Osteoblast (primary cell): ENCODE data around the gene DCDC2. TPM values are rescaled to one million over a fixed set of nuclear protein-coding genes. Genes with fewer than 3 reads are reported as not detected.
A peak's percentile ranks its signal among the peaks of the same experiment; 100 is the strongest.

Experiments
- DNase-seq: peaks from one replicate; pipeline ENCODE4 v3.0.0; 2011; ENCODE audit warnings: low spot score, mixed read lengths; ENCODE audit not compliant: insufficient read length; ENCODE audit errors: missing footprints
- H2AFZ ChIP-seq: 2 replicates; pipeline ENCODE4 v1.6.0; 2011; ENCODE audit warnings: mild to moderate bottlenecking, low read length
- H3K27ac ChIP-seq: 2 replicates; pipeline ENCODE4 v1.5.1; 2011; ENCODE audit warnings: mild to moderate bottlenecking, low read depth, low read length, moderate library complexity
- H3K27me3 ChIP-seq: 2 replicates; pipeline ENCODE4 v1.6.0; 2012; ENCODE audit warnings: mild to moderate bottlenecking, control low read depth, inconsistent platforms, low read length, moderate library complexity; ENCODE audit not compliant: insufficient read depth
- H3K36me3 ChIP-seq: 2 replicates; pipeline ENCODE4 v1.5.1; 2011; ENCODE audit warnings: mild to moderate bottlenecking, low read length, control low read depth, moderate library complexity; ENCODE audit not compliant: insufficient read depth
- H3K4me1 ChIP-seq: 2 replicates; pipeline ENCODE4 v1.5.1; 2011; ENCODE audit warnings: mild to moderate bottlenecking, low read length, control low read depth, moderate library complexity; ENCODE audit not compliant: insufficient read depth
- H3K4me2 ChIP-seq: 2 replicates; pipeline ENCODE4 v1.6.0; 2011; ENCODE audit warnings: mild to moderate bottlenecking, low read length; ENCODE audit not compliant: insufficient read depth
- H3K4me3 ChIP-seq: fragments of 200-600 bp; sonication (generic); 3 replicates; pipeline ENCODE4 v1.5.1; 2012; ENCODE audit warnings: mild to moderate bottlenecking, low read length, inconsistent platforms; ENCODE audit not compliant: insufficient read depth
- H3K79me2 ChIP-seq: 2 replicates; pipeline ENCODE4 v1.6.0; 2012; ENCODE audit warnings: mild to moderate bottlenecking, low read length, control low read depth, inconsistent platforms; ENCODE audit not compliant: insufficient read depth
- H3K9me3 ChIP-seq: 2 replicates; pipeline ENCODE4 v1.5.1; 2011; ENCODE audit warnings: low read depth, low read length, control low read depth
- H4K20me1 ChIP-seq: 2 replicates; pipeline ENCODE4 v1.6.0; 2012; ENCODE audit warnings: mild to moderate bottlenecking, low read length, control low read depth; ENCODE audit not compliant: insufficient read depth
- CTCF ChIP-seq: IDR thresholded peaks from 2 replicates; pipeline ENCODE4 v1.5.1; 2011; ENCODE audit warnings: mild to moderate bottlenecking, low read depth, low read length, moderate library complexity; ENCODE audit errors: extremely low read depth
- total RNA-seq: library from RNA; depleted of rRNA; stranded (reverse); fragments of >200 nt; gene quantifications from 2 replicates; pipeline ENCODE4 v1.2.3, GENCODE V29; 2012

DCDC2 gene
- total RNA-seq, 1 donor: under 0.01 TPM

DNA sequence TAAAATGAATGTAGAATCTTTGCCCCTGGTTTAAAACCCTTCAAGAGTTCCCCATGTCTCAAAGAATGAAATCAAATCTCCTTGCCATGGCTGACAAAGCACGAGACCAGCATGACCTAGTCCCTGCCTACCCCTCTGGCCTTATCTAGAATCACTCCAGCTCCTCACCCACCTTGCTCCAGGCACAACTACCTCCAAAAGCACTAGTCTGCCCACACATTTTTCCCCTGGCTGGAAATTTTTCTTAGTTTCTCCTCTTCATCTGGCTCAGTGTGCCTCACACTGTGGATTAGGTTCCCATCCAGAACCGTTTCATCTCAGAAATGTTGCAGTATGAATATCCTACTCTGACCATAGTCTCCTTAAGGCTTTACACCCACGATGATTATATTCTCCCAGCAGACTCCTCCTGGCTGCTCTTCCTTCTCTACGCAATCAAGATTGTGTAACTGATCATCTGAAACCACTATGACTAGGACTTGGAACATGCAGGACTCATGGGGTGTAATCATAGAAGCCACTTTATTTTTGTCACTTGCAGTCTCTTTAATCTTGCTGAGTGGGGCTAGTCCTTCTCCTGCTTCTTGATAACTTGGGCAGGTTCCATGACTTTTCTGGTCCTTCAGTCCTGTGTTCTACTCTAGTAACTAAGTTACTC is 37.0 kb upstream of the DCDC2 start:
- TF ChIP-seq CTCF: no peak
- peaks cover 11% of the 10 kb centered on the region for H3K4me1 ChIP-seq
- H3K4me3 ChIP-seq: no peak overlapping the region
- peak overlapping the region; percentile 70 for H3K27ac ChIP-seq
- H3K79me2 ChIP-seq: no peaks in the 10 kb centered on the region
- peaks cover 4% of the 10 kb centered on the region for H3K27me3 ChIP-seq
- H2AFZ ChIP-seq: peak overlapping the region; percentile 26
- peak overlapping the region; percentile 62 for H3K4me2 ChIP-seq
- no peaks in the 10 kb centered on the region for H3K9me3 ChIP-seq
- peak; percentile 89 for DNase-seq
- H3K36me3 ChIP-seq: no peaks in the 10 kb centered on the region
- no peaks in the 10 kb centered on the region for H4K20me1 ChIP-seq

DNA sequence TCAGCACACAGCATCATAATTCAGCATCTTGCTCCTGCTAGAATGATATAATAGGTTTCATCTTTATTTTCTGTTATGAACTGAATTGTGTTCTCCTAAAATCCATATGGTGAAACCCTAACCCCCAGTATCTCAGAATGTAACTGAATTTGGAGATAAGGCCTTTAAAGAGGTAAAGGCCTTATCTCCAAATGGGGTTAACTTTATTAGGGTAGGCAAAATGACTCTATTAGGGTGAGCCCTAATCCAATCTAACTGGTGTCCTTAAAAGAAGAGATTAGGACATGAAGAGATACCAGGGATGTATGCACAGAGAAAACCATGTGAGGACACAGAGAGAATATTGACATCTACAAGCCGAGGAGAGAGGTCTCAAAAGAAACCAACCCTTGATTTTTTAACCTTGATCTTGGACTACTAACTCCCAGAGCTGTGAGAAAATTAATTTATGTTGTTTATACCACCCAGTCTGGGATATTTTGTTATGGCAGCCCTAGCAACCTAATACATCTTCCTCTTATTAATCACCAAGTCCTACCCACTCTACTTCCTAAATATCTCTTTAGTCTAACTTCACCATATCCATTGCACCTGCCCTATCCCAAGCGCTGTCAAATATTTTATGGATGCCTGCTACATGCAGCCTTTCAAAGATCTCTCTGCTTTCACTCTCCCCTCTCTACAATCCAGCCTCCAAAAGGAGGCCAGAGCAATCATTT is 36.4 kb upstream of the DCDC2 start:
- Histone ChIP-seq H4K20me1 (no peaks in the 10 kb centered on the region), H3K9me3 (no peaks in the 10 kb centered on the region), H3K36me3 (no peaks in the 10 kb centered on the region), H3K27me3 (no peaks in the 10 kb centered on the region), H3K27ac (peak overlapping the region; percentile 70), H3K79me2 (no peaks in the 10 kb centered on the region), H3K4me3 (no peak overlapping the region), H2AFZ (peak overlapping the region; percentile 26), H3K4me1 (peaks cover 11% of the 10 kb centered on the region), H3K4me2 (peak overlapping the region; percentile 62)
- TF ChIP-seq CTCF: no peak
- DNase-seq: peak; percentile 21

DNA sequence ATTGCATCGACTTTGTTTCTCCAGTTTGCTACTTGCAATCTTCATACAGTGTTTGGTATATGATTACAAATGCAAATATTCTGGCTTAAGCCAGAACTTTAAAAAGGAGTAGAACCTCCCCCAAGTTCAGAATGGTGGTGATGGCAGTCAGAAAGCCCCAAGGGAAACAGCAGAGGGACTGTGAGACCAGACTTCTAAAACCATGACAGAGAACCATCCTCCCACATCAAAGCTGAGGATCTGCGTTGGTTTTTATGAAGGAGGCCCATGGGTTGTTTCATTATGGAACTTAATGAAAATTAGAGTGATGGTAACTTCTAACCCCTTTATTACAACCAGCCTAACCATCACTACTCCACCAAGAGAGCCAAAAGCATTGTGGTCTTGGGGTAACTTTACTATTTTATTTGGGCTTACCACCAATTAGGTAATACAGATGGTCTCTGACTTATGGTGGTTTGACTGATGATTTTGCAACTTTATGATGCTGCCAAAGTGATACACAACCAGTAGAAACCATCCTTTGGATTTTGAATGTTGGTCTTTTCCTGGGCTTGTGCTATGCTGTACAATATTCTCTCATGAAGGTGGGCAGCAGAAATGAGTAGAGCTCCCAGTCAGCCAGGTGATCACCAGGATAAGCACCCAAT is 34.0 kb upstream of the DCDC2 start:
- Histone ChIP-seq H3K4me1 (peaks cover 11% of the 10 kb centered on the region), H3K4me2 (no peak overlapping the region), H3K27me3 (no peaks in the 10 kb centered on the region), H3K9me3 (no peaks in the 10 kb centered on the region), H3K36me3 (no peaks in the 10 kb centered on the region), H2AFZ (no peak overlapping the region), H3K27ac (no peak overlapping the region), H3K4me3 (no peak overlapping the region), H3K79me2 (no peaks in the 10 kb centered on the region), H4K20me1 (no peaks in the 10 kb centered on the region)
- no peak for TF ChIP-seq CTCF
- no peak for DNase-seq

GRCh38 chr6:24391208-24391607 is 33.3 kb upstream of the DCDC2 start:
- DNase-seq: peak; percentile 62
- Histone ChIP-seq H3K27me3 (no peaks in the 10 kb centered on the region), H3K4me3 (no peak overlapping the region), H3K79me2 (no peaks in the 10 kb centered on the region), H3K4me2 (no peak overlapping the region), H4K20me1 (no peaks in the 10 kb centered on the region), H2AFZ (no peak overlapping the region), H3K27ac (no peak overlapping the region), H3K9me3 (no peaks in the 10 kb centered on the region), H3K4me1 (peaks cover 11% of the 10 kb centered on the region), H3K36me3 (no peaks in the 10 kb centered on the region)
- TF ChIP-seq CTCF: no peak
